H1 (cell line): Measurements from ENCODE around the gene CCSER2. TPM values are rescaled to one million over a fixed set of nuclear protein-coding genes. Genes with fewer than 3 reads are reported as not detected.

ENCODE experiments used
- CTCF ChIA-PET: fragments of 300-600 bp; sonication (Branson Sonifier 250); formaldehyde crosslinking; loops from one replicate; lab custom pipeline; 2021; ENCODE audit not compliant: partially characterized antibody; lab: Charles Lee
- POLR2A ChIA-PET: fragments of 300-600 bp; sonication (Branson Sonifier 250); formaldehyde crosslinking; loops from one replicate; lab custom pipeline; 2021; ENCODE audit warnings: inconsistent platforms; ENCODE audit not compliant: partially characterized antibody; lab: Charles Lee
- DNase-seq, 2 experiments: peaks; one replicate each; pipeline versions ENCODE4 v3.0.0 to v3.0.0-alpha.2; 2010 to 2022; ENCODE audit warnings: low spot score in 2 of 2, low read depth in 1 of 2, mixed read lengths in 1 of 2
- FAIRE-seq: peaks from 2 replicates; lab custom pipeline; 2011; peaks lifted over from hg19 to GRCh38; lab: Jason Lieb, UNC
- H2AFZ ChIP-seq: 2 replicates; pipeline ENCODE4 v1.8.1; 2012; ENCODE audit warnings: low read length, inconsistent platforms
- H2AK5ac ChIP-seq: 2 replicates; pipeline ENCODE4 v1.6.1; 2013; ENCODE audit warnings: low read depth, low read length
- H2BK120ac ChIP-seq: replicated peaks from 2 replicates; pipeline ENCODE3; 2013; ENCODE audit warnings: low read depth, low read length, inconsistent platforms
- H2BK12ac ChIP-seq: 2 replicates; pipeline ENCODE4 v1.6.1; 2013; ENCODE audit warnings: low read depth, low read length
- H2BK15ac ChIP-seq: 2 replicates; pipeline ENCODE4 v1.6.1; 2013; ENCODE audit warnings: low read length
- H2BK20ac ChIP-seq: 2 replicates; pipeline ENCODE4 v1.6.1; 2013; ENCODE audit warnings: low read length
- H2BK5ac ChIP-seq: 2 replicates; pipeline ENCODE4 v1.6.1; 2013; ENCODE audit warnings: low read depth, low read length
- H3K14ac ChIP-seq: 2 replicates; pipeline ENCODE4 v1.6.1; 2013; ENCODE audit warnings: inconsistent platforms; ENCODE audit not compliant: insufficient read length
- H3K18ac ChIP-seq: 2 replicates; pipeline ENCODE4 v1.6.1; 2013; ENCODE audit warnings: low read length; ENCODE audit errors: extremely low read depth
- H3K23ac ChIP-seq: 2 replicates; pipeline ENCODE4 v1.6.1; 2013; ENCODE audit warnings: inconsistent platforms; ENCODE audit not compliant: insufficient read length
- H3K23me2 ChIP-seq: 2 replicates; pipeline ENCODE4 v1.6.1; 2013; ENCODE audit warnings: low read depth, low read length
- H3K27ac ChIP-seq: 2 replicates; pipeline ENCODE4 v1.6.1; 2011; ENCODE audit warnings: low read depth, low read length, inconsistent platforms
- H3K27me3 ChIP-seq, 4 experiments: replicated peaks in 1 of 4; 1 replicate in 1 of 4; 2 replicates in 3 of 4; pipeline versions ENCODE4 v1.6.1 to v1.8.1; 2011 to 2013; ENCODE audit warnings: low read length in 3 of 4, mild to moderate bottlenecking in 3 of 4, inconsistent platforms in 2 of 4, mixed read lengths in 2 of 4, moderate library complexity in 1 of 4; ENCODE audit not compliant: control insufficient read depth in 3 of 4, insufficient read depth in 3 of 4; ENCODE audit errors: extremely low read depth in 1 of 4
- H3K36me3 ChIP-seq, 4 experiments: 2 replicates each; pipeline versions ENCODE4 v1.6.1 to v1.8.1; 2011 to 2013; ENCODE audit warnings: mild to moderate bottlenecking in 4 of 4, low read length in 3 of 4, moderate library complexity in 2 of 4, control low read depth in 1 of 4, inconsistent platforms in 1 of 4; ENCODE audit not compliant: insufficient read depth in 4 of 4, control insufficient read depth in 2 of 4
- H3K4ac ChIP-seq: replicated peaks from 2 replicates; pipeline ENCODE3; 2013; ENCODE audit warnings: low read length, low read depth, mixed read lengths, inconsistent platforms; ENCODE audit not compliant: insufficient read length
- H3K4me1 ChIP-seq, 4 experiments: replicated peaks in 1 of 4; 1 replicate in 1 of 4; 2 replicates in 3 of 4; pipeline versions ENCODE4 v1.6.1 to v1.8.1; 2011 to 2013; ENCODE audit warnings: low read length in 3 of 4, inconsistent platforms in 2 of 4, mixed read lengths in 1 of 4; ENCODE audit not compliant: insufficient read depth in 4 of 4, control insufficient read depth in 3 of 4
- H3K4me2 ChIP-seq, 2 experiments: 2 replicates each; pipeline versions ENCODE4 v1.6.1 to v1.8.1; 2011 to 2013; ENCODE audit warnings: low read depth in 2 of 2, low read length in 2 of 2, control low read depth in 1 of 2, inconsistent platforms in 1 of 2, mild to moderate bottlenecking in 1 of 2; ENCODE audit not compliant: insufficient read depth in 1 of 2
- H3K4me3 ChIP-seq, 4 experiments: fragments of 200-600, 300-600 bp in 1 of 4; sonication (generic), shearing (Covaris generic), sonication (Bioruptor Twin) in 1 of 4; 2 replicates each; pipeline versions ENCODE4 v1.5.1 to v1.8.1; 2011 to 2016; ENCODE audit warnings: low read length in 4 of 4, low read depth in 3 of 4, control low read depth in 2 of 4, inconsistent platforms in 2 of 4, mild to moderate bottlenecking in 2 of 4, mixed read lengths in 1 of 4, moderate library complexity in 1 of 4; ENCODE audit not compliant: insufficient read depth in 2 of 4; ENCODE audit errors: extremely low read depth in 1 of 4
- H3K56ac ChIP-seq: replicated peaks from 2 replicates; pipeline ENCODE3; 2013; ENCODE audit warnings: low read depth, mild to moderate bottlenecking, mixed read lengths, low read length, inconsistent platforms; ENCODE audit not compliant: insufficient read length
- H3K79me1 ChIP-seq: 2 replicates; pipeline ENCODE4 v1.6.1; 2013; ENCODE audit warnings: low read depth, low read length, control low read depth
- H3K79me2 ChIP-seq, 2 experiments: 2 replicates each; pipeline versions ENCODE4 v1.6.1 to v1.8.1; 2012 to 2013; ENCODE audit warnings: low read length in 2 of 2, mild to moderate bottlenecking in 2 of 2, inconsistent platforms in 1 of 2; ENCODE audit not compliant: insufficient read depth in 2 of 2, control insufficient read depth in 1 of 2
- H3K9ac ChIP-seq, 4 experiments: replicated peaks in 1 of 4; 1 replicate in 1 of 4; 2 replicates in 3 of 4; pipeline versions ENCODE4 v1.6.1 to v1.8.1; 2011 to 2013; ENCODE audit warnings: low read depth in 3 of 4, low read length in 3 of 4, control low read depth in 2 of 4, mild to moderate bottlenecking in 2 of 4, moderate library complexity in 2 of 4, inconsistent platforms in 1 of 4; ENCODE audit errors: extremely low read depth in 1 of 4
- H3K9me3 ChIP-seq, 2 experiments: 2 replicates each; pipeline versions ENCODE4 v1.6.1 to v1.8.1; 2012 to 2013; ENCODE audit warnings: mild to moderate bottlenecking in 2 of 2, moderate library complexity in 2 of 2, control low read depth in 1 of 2, inconsistent platforms in 1 of 2, low read depth in 1 of 2, low read length in 1 of 2, mixed read lengths in 1 of 2; ENCODE audit not compliant: insufficient read depth in 2 of 2
- H4K20me1 ChIP-seq, 2 experiments: replicated peaks in 1 of 2; 2 replicates each; pipeline versions ENCODE3 to v1.8.1; 2011 to 2013; ENCODE audit warnings: inconsistent platforms in 2 of 2, low read length in 2 of 2, mild to moderate bottlenecking in 1 of 2; ENCODE audit not compliant: insufficient read depth in 2 of 2, control insufficient read depth in 1 of 2
- H4K5ac ChIP-seq: 2 replicates; pipeline ENCODE4 v1.6.1; 2013; ENCODE audit warnings: low read length, low read depth, mixed read lengths, inconsistent platforms; ENCODE audit not compliant: insufficient read length
- H4K8ac ChIP-seq: 2 replicates; pipeline ENCODE4 v1.8.0; 2013; ENCODE audit warnings: mild to moderate bottlenecking, moderate library complexity, low read length, inconsistent platforms; ENCODE audit not compliant: insufficient read depth; ENCODE audit errors: extremely low read depth
- H4K91ac ChIP-seq: replicated peaks from 2 replicates; pipeline ENCODE3; 2013; ENCODE audit warnings: low read length, mixed read lengths, inconsistent platforms; ENCODE audit not compliant: insufficient read length
- CBX8 ChIP-seq: fragments of 300-800, 300-1000 bp; sonication (generic); IDR thresholded peaks from 2 replicates; pipeline ENCODE4 v1.7.1; 2016; ENCODE audit warnings: low read depth, low read length, borderline replicate concordance
- SIN3A ChIP-seq, 2 experiments: IDR thresholded peaks in 1 of 2; conservative IDR thresholded peaks in 1 of 2; 2 replicates each; pipeline ENCODE4 v1.6.1; 2011 to 2012; ENCODE audit warnings: low read length in 2 of 2, improper control_type of control experiment in 1 of 2, low read depth in 1 of 2, mild to moderate bottlenecking in 1 of 2
- SP1 ChIP-seq: IDR thresholded peaks from 2 replicates; pipeline ENCODE4 v1.6.1; 2011; ENCODE audit warnings: low read depth, low read length
- TAF1 ChIP-seq: IDR thresholded peaks from 2 replicates; pipeline ENCODE4 v1.6.1; 2011; ENCODE audit warnings: mild to moderate bottlenecking, low read depth, low read length
- TCF12 ChIP-seq: IDR thresholded peaks from 2 replicates; pipeline ENCODE4 v1.6.1; 2011; ENCODE audit warnings: low read depth, mild to moderate bottlenecking, low read length
- YY1 ChIP-seq: IDR thresholded peaks from 2 replicates; pipeline ENCODE4 v1.6.1; 2011; ENCODE audit warnings: low read depth, mild to moderate bottlenecking, low read length
- WGBS, 2 experiments: shearing (Covaris generic) in 1 of 2; methylation state at CpG; one replicate each; pipeline versions ENCODE4 v1.1.6 to v1.1.7; 2013 to 2015; ENCODE audit warnings: low lambda C conversion rate in 2 of 2, mixed read lengths in 2 of 2, inconsistent platforms in 1 of 2, low coverage in 1 of 2, missing lambda C conversion rate in 1 of 2; ENCODE audit not compliant: insufficient replicate concordance in 2 of 2, insufficient coverage in 1 of 2, insufficient read length in 1 of 2; ENCODE audit errors: extremely low coverage in 1 of 2, missing lambda C conversion rate in 1 of 2; 5-methylcytosine and 5-hydroxymethylcytosine counted together
- polyA plus RNA-seq, 7 experiments: library from polyadenylated mRNA; depleted of rRNA in 3 of 7; stranded (reverse) in 5 of 7; unstranded in 2 of 7; fragments of >200 nt in 5 of 7; fragments of 200-250 nt in 2 of 7; gene quantifications; 1 replicate in 5 of 7; 2 replicates in 1 of 7; 4 replicates in 1 of 7; pipeline versions ENCODE4 v1.2.1 to v1.2.3, GENCODE V29; 2011 to 2013; ENCODE audit warnings: missing spikeins in 2 of 7, mixed read lengths in 2 of 7
- total RNA-seq: library from RNA; stranded (reverse); fragmentation: NEBNext Ultra II Directional; extraction: Animal tissue kit (Norgen Biotek cat#: 25700); gene quantifications from 2 replicates; pipeline ENCODE4 v1.2.1, GENCODE V29; 2021

The CCSER2 gene
- total and polyA plus RNA-seq, 2 of the 8 experiments (the other 6 are each of a cell fraction or from before 2014, with no cell fraction given): 6.9 to 30.5 TPM

DNA sequence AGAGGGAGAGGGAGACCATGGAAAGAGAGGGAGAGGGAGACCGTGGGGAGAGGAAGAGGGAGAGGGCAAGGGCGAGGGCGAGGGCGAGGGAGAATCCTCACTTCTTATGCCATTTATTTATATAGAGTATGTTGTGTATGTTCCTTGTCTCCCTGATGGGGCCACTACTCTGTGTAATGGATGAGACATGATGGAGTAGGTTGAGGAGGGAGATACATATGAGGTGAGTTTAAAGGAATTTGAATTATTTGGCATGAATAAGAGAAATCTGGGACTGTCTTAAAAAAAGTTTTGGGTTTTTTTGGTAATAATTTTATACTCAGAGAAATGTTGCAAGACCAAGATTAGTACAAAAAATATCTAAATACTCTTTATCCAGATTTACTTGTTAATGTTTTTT is 20.1 kb downstream of the CCSER2 start:
- no peak overlapping the region for H2AFZ ChIP-seq
- H2BK12ac ChIP-seq: no peak overlapping the region
- peaks cover 0 to 6% (median 0%) of the 10 kb centered on the region in 4 experiments; a peak in 1 of 7 replicates for H3K4me1 ChIP-seq
- H3K27ac ChIP-seq: no peak overlapping the region
- no peak overlapping the region for H3K4ac ChIP-seq
- TF ChIP-seq SP1 (no peak), TCF12 (no peak), CBX8 (no peak), TAF1 (no peak), YY1 (no peak), SIN3A (conservative IDR thresholded peaks at IDR 0.05 in 1 of 2, IDR thresholded peaks at IDR 0.05 in 1 of 2; ENCODE audit: low read depth in 1 of 2, low read length in 2 of 2) (no peak)
- TF ChIP-seq, all 59 proteins: peak for 0
- no peak overlapping the region for H4K5ac ChIP-seq
- H3K4me2 ChIP-seq: no peak overlapping the region
- H2AK5ac ChIP-seq: no peak overlapping the region
- no peak overlapping the region for H3K4me3 ChIP-seq
- H4K91ac ChIP-seq: no peak overlapping the region
- H3K23me2 ChIP-seq: no peaks in the 10 kb centered on the region
- peaks cover 0 to 2% of the 10 kb centered on the region in 2 experiments for H4K20me1 ChIP-seq
- H3K27me3 ChIP-seq: no peaks in the 10 kb centered on the region
- H3K9ac ChIP-seq: no peak overlapping the region
- CTCF ChIA-PET: interaction anchor here (0.5 kb wide), 1 partner anchor 145 kb away, joined by 3 read pairs; no protein-coding TSS in a partner anchor
- DNase-seq (no peak), FAIRE-seq (no peak)
- peaks cover 0 to 14% of the 10 kb centered on the region in 2 experiments; a peak in 1 of 4 replicates for H3K9me3 ChIP-seq
- POLR2A ChIA-PET: no interaction called here
- no peaks in the 10 kb centered on the region for H3K79me1 ChIP-seq
- H3K36me3 ChIP-seq: peaks cover 0 to 2% (median 0%) of the 10 kb centered on the region in 4 experiments; a peak in 1 of 8 replicates
- H2BK20ac ChIP-seq: no peak overlapping the region
- no peak overlapping the region for H2BK120ac ChIP-seq
- H3K23ac ChIP-seq: no peak overlapping the region
- H2BK5ac ChIP-seq: no peak overlapping the region
- WGBS, 2 experiments: 100% methylated on average over 3 of the region's 4 CpGs; no CpG with 5 or more reads in 1 of the 2 experiments
- no peak overlapping the region for H3K18ac ChIP-seq
- H3K56ac ChIP-seq: no peak overlapping the region
- H4K8ac ChIP-seq: no peak overlapping the region
- no peak overlapping the region for H2BK15ac ChIP-seq
- H3K79me2 ChIP-seq: peaks cover 0 to 37% of the 10 kb centered on the region in 2 experiments; a peak in 2 of 4 replicates
- H3K14ac ChIP-seq: no peak overlapping the region
